HG03097 (cell line): ENCODE measurements around the gene PIK3CD.
"Not testable (repeated sequence)": the region's sequence is repeated elsewhere in the genome, so short reads cannot be mapped to it uniquely, and the experiment has no call there.

Experiments used
- ATAC-seq: cut with Tn5 transposase; IDR thresholded peaks from one replicate; pipeline ENCODE4 v1.9.1; 2021; ENCODE audit not compliant: unreplicated experiment, low FRiP score

The PIK3CD gene

DNA sequence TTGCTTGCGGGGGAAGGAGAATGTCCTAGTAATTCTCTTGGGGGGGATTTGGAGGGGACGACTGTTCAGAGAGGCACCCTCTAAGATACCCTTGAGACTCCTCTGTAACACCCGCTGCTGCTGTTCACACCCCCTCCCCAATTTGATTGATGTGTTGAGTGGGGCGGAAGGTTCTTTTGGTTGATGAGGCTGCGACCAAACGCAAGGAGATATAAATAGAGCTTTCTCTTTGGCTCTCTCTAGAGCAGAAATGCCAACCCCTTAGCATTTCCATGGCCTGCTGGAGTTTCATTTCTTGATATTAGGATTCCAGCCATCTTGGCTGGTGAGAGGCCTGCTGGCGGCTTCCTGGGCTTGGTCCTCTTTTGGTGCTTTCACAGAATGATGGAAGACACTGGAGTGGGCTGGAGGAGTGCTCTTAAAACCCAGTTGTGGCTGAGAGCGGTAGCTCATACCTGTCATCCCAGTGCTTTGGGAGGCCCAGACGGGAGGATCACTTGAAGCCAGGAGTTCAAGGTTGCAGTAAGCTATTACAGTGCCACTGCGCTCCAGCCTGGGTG, 2.0 kb downstream of the PIK3CD start:
- no peak for ATAC-seq

DNA sequence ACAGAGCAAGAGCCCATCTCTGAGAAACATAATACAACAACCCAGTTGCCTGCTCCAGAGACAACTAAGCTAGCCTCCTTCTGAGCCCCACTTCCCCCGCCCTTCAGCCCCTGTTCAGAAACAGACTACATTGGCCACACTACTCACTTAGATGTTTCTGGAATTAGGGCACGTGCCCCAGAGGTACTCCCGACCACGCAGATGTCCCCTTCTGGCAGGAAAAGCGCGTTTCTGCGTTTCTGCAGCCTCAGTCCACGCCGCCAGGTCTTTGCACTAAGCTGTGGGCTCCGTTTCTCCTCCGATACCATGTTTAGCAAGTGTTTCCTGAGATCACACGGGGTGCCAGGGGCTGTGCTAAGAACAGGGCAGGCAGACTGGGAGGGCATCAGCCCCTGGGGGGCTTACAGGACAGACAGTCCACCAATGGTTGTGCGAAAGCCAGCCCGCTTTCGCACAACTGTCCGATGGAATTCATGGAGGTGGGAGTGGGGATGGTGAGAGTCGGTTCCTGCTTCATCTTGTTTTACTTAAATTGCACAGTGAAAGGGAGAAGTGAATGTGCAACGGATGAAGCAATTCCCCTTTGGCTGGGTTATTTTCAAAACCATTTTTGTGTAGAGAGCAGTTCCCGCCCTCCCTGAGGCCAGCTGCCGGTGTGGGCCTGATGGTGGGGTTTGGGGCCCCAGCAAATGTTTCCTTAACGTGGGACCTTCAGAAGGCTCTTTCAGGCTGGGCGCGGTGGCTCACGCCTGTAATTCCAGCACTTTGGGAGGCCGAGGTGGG, 2.7 kb downstream of the PIK3CD start:
- no peak for ATAC-seq

DNA sequence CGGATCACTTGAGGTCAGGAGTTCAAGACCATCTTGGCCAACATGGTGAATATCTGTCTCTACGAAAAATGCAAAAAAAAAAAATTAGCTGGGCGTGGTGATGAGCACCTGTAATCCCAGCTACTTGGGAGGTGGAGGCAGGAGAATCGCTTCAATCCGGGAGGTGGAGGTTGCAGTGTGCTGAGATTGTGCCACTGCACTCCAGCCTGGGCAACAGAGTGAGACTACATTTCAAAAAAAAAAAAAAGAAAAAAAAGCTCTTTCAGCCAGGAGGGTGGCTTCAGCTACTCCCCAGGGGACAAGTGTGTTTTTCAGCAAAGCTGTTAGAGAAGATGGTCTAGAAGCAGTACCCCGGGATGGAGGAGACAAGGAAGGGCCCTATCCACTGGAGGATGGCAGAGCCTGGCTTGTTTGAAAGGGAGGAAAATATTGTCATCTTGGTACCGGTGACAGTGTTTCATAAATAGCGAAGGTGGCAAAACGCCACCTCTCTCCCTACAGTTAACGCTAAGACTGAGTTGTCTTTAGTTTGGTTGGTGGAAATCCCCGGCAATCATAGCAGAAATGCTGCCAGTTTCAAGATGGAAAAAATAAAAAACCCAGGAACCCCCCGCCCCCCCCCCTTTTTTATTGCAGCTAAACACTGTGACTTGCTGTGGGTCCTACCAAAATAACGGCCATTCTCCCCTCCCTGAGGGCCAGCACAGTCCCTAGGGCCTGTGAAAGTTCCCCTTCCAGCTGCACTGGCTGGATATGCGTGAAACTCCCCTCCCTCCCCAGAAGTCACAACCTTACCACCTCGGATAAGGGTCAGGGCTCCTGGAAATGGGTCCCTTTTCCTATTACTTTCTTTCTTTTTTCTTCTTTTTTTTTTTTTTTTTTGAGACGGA, 3.5 kb downstream of the PIK3CD start:
- ATAC-seq = no peak

DNA sequence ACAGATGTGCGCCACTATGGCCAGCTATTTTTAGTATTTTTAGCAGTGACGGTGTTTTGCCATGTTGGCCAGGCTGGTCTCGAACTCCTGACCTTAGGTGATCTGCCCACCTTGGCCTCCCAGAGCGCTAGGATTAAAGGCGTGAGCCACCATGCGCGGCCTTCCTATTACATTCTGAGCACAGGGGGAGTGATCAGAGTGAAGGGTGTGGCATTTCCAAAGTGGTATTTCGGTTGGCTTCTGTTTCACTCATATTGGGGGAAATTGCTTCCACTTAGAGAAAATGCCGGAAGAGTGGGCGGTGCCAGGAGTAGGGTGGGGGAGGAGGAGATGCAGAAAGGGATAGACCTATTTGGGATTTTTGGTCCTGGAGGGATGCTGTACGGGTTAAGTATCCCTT, 4.3 kb downstream of the PIK3CD start:
- ATAC-seq = no peak

DNA sequence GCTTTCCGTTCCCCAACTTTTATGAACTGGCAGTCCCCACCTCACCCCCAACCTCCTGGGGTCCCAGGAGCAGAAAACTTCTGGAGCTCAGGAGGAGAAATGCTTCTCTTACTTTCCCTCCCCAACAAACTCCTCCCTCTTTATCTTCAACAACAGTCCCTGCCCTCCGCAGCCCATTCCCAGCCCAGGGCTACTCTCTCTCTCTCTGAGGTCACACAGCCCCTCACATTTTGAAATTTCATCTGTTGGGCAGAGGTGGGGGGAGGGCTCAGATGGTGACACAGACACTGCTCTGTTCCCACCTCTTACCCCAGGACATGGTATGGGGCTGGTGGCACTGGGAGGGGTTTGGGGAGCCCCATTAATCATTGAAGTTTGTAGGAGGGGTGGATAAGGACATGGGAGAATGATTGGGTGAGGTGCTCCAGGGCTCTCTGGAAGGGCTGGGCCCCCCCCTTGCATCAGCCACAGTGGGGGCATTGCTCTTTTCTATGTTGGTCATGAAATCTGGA, 6.0 kb downstream of the PIK3CD start:
- no peak for ATAC-seq

DNA sequence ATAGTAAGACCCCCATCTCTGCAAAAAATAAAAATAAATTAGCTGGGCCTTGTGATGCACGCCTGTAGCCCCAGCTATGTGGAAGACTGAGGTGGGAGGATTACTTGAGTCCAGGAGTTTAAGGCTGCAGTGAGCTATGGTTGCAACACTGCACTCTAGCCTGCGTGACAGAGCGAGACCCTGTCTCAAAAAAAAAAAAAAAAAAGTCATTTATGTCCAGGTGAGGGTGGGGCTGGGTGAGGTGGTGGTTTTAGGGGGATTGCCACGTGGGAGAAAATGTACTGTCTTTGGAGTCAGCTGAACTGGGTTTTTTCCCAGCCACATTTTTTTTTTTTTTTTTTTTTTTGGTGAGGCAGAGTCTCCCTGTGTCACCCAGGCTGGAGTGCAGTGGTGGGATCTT, 6.7 kb downstream of the PIK3CD start:
- ATAC-seq = no peak

DNA sequence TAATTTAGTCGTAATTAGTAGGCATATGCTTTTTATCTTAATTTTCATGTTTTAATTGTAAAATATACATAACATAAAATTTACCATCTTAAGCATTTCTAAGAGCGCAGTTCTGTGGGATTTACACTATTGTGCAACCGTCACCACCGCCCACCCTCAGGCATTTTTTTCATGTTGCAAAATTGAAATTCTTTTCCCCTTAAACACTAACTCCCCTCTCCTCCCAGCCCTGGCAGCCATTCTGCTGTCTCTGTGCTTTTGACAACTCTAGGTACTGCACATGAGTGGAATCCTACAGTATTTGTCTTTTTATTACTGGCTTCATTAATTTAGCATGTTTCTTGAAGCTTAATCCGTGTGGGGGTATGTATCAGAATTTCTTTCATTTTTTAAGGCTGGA, 7.8 kb downstream of the PIK3CD start:
- ATAC-seq = no peak

DNA sequence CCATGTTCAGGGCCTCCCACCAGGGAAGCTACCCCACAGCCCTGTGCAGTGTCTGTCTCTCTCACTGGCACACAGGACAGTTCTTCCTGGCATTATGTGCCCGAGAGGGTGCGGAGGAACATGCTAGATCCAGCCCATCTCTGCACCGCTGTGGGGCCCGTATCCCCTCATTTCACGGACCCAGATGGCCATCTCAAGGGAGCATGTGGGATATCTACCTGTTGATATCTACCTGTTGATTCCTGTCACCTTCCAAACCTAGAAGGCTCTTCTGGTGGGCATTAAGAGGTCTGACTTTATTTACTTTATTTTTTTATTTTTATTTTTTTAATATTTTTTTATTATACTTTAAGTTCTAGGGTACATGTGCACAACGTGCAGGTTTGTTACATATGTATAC, 11.7 kb downstream of the PIK3CD start:
- no peak for ATAC-seq

DNA sequence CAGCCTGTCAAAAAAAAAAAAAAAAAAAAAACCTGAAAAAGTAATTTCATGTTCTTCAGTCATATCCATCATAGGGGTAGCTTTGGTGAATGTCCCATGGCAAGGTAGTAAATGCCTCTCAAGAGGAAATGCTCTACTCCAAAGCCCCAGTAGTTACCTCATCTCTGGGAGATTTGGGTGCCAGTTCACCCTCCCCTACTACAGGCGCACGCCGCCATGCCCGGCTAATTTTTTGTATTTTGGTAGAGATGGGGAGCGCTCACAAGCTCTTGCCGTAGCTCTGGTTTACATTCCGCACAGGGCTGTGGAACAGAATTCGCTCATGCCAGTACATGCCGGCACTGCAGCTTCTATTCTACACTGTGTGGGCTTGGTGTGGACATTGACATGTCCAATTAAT, 13.7 kb downstream of the PIK3CD start:
- no peak for ATAC-seq

DNA sequence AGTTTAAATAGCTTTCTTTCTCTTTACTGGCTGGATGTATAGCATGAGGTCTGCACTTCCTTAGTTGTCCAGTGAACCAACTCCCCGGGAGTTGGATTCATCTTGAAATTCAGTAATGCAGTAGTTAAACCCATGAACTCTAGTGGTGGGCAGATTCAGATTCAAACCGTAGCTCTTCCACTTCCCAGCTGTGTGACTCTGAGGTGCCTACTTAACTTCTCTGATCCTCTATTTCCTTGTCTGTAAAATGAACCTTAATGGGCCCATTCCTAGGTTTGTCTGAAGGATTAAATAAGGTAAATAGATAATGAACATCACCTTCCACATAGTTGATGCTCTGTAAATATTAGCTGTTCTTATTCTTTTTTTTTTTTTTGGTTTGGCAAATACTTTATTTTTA, 16.5 kb downstream of the PIK3CD start:
- ATAC-seq = no peak

DNA sequence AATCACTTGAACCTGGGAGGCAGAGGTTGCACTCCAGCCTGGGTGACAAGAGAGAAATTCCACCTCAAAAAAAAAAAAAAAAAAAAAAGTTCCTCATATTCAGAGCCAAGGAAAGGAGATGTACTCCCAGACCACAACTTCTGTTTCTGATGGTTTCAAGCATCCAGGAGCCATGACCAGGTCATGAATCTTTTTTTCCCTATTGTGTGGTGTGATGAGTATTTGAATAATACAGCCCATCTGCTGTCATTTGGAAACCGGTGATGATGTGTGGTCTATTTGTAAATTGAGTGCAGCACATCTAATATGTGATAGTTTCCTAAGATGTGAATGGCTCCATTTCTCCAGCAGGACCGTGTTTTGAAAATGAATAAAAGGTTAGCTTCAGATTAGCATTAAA, 18.6 kb downstream of the PIK3CD start:
- no peak for ATAC-seq

DNA sequence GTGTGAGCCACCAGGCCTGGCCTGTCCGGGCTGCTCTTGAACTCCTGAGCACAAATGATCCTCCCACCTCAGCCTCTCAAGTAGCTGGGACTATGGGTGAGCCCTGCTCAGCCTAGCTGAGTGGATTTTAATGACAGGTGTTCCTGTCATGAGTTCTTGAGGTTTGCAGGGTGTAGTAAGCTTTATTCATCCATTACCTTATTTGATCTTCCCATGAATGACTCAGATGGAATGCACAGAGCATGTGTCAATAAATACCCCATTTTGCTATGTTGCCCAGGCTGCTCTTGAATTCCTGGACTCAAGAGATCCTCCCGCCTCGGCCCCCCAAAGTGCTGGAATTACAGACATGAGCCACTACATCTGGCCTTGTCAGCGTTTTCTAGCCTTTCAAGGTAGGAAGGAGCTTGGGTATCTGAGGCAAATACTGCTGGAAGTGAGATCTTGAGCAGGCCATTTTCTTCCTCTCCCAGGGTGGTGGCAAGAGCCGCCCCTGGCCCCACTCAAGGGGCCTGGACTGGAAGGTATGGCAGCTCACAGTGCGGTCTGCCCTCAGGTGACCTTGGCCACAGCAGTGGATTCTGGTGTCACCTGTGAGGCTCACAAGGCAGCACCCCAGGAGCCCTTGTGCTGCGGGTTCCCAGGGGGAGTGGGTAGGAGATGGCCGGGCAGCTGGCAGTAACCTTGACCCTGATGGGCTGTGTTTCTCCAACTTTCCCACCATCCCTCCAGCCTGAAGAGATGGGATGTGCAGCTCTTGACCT, 20.0 kb downstream of the PIK3CD start:
- no peak for ATAC-seq

DNA sequence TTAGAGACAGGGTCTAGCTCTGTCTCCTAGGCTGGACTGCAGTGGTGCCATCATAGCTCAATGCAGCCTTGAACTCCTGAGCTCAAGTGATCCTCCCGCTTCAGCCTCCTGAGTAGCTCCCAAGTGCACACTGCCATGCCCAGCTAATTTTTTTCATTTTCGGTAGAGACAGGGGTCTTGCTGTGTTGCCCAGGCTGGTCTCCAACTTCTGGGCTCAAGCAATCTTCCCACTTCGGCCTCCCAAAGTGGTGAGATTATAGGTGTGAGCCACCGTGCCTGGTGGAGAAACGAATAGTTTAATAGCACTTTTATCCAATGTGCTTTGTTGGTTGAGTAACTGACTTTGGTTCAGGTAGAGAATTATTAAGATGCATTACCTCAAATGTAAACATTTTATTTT, 20.9 kb downstream of the PIK3CD start:
- ATAC-seq = no peak

DNA sequence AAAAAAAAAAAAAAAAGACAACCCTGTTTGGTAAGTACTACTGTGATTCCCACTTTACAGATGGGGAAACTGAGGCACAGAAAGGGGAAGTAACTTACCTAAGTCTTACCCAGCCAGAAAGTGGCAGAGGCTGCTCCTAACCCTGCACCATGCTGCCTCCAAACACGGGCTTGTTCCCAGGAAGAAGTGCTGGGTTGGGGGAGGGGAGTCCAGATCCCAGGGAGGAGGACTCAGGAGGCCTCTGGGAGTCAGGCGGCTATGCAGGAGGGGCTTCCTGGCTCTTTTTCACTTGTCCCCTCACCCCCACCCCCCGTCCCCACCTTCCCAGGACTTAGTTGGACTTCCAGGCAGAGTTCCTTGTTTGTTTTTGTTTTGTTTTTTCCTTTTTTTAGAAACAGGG, 23.9 kb downstream of the PIK3CD start:
- ATAC-seq = no peak

DNA sequence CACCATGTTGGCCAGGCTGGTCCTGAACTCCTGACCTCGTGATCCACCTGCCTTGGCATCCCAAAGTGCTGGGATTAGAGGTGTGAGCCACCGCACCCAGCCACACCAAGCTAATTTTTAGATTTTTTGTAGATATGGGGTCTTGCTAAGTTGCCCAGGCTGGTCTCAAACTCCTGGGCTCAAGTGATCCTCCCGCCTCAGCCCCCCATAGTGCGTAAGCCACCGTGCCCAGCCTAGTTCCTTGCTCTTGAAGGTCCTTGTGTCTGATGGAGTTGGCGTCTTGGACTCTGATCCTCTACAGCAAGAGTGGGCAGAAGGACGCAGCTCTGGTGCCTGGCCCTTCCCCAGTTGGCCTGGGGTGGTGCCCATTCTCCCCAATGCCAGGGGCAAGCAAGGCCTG, 24.6 kb downstream of the PIK3CD start:
- not testable (repeated sequence) for ATAC-seq

DNA sequence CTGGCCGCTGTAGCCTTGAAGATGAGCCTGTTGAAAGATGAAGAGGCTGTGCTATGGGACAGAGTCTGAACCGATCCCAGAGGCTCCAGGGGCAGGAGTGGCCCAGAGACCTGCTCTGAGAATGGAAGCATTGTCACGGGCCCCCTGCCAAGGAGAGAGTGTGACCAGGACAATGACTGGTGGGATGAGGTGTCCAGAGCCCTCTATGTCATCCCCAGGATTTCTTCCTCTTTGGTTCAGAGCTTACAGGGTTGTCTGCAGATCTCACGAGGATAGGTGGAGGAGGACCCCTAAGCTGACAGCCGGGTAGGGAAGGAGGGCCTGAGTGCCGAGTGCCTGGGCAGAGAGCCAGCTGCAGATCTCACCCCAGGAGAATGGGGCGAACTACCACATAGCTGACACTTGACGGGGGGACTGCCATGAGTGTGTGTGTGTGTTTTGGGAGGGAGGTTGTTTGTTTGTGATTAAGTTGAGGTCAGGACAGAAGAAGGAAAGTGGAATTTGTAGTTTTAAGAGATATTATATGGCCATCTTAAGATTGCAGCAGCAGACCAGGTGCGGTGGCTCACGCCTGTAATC, 25.4 kb downstream of the PIK3CD start:
- ATAC-seq = no peak

DNA sequence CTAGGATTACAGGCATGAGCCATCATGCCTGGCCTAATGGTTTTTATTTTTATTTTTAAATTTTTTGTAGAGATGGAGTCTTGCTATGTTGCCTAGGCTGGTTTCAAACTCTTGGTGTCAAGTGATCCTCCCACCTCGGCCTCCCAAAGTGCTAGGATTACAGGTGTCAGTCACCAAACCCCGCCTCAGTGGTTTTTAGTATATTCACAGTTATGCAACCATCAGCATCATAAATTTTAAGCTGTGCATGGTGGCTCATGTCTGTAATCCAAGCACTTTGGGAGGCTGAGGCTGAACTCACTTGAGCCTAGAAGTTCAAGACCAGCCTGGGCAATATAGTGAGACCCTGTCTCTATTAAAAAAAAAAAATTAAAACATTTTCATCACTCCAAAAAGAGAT, 28.6 kb downstream of the PIK3CD start:
- ATAC-seq = no peak

DNA sequence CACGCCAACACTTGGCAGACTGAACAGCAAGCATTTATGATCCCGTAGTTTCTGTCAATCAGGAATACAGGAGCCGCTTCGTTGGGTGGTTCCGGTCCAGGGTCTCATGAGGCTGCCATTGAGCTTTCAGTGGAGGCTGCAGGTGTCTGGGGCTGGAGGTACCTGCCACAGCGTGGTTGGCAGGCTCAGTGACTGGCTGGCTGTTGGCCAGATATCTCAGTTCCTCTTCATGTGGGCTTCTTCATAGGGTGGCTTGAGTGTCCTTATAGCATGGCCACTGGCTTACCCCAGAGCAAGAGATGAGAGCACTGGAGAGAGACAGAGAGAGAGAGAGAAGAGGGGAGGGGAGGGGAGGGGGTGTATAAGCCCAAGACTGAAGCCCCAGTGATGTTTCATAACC, 29.3 kb downstream of the PIK3CD start:
- ATAC-seq = no peak

DNA sequence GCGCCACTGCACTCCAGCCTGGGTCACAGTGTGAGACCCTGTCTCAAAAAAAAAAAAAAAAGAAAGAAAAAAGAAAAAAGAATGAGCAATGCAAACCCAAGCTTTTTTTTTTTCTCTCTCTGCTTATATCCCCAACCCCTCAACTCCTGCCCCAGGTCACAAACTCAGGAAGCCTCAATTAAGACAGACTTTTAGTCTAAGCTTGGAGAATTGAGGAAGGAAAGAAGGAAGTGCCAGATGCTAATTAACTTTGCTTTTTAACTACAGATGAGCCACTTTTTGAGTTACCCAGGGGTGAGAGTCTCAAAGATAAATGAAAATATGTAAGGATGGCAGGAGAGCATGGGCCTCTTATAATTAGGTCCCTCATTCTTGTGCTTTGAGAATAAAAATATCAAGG, 33.3 kb downstream of the PIK3CD start:
- no peak for ATAC-seq

DNA sequence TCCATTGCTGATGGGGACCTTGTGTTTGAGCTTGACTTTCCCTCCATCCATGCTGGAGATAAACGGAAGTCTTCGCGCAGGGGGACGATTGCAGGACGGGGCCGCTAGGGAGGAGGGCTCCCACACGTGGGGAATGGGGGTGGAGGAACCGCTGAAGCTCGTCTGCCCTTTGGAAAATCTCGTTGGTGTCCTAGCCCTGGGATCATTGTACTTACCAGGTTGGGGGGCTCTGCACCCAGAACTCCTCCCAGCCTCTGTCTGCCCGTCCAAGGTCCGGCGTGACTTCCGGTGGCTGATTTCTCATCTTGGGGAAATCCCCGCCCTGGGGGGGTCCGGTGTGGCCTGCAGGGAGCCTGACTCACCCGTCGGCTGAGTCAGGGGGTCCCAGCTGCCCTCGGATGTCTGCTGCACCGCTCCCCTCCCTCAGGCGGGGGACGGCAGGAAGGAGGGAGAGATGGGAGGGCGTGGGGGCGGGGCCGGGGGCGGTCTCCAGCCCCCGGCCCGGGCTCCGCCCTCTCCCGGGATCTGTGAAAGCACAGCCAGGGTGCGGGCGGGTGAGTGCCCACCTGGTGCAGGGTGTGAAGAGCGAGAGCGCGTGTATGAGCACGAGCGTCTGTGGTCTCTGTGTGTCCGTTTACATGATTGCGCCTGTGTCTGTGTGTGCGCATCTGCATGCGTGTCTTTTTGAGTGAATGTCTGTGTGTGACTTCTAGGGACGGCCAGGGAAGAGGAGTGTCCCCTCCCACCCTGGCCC, 35.8 kb downstream of the PIK3CD start:
- ATAC-seq = peak; percentile 39
